HepG2 (cell line): ENCODE results near the gene STK4. TPM values are rescaled to one million over a fixed set of nuclear protein-coding genes. Genes with fewer than 3 reads are reported as not detected.

ENCODE experiments used
- AFF4 ChIP-seq: sonication (generic); formaldehyde crosslinking; IDR thresholded peaks from 2 replicates; pipeline ENCODE4 v1.4.0; 2020; ENCODE audit warnings: missing genetic modification reagents
- FIP1L1 ChIP-seq: fragments of 200-400 bp; formaldehyde crosslinking; IDR thresholded peaks from 2 replicates; pipeline ENCODE4 v1.6.1; 2018; ENCODE audit warnings: low read depth, mild to moderate bottlenecking, low read length, moderate library complexity, borderline replicate concordance; ENCODE audit not compliant: insufficient read depth
- KLF9 ChIP-seq: IDR thresholded peaks from 2 replicates; pipeline ENCODE4 v1.6.1; 2016; ENCODE audit warnings: low read depth
- MIXL1 ChIP-seq: IDR thresholded peaks from 2 replicates; pipeline ENCODE4 v1.6.1; 2016
- MLXIP ChIP-seq: sonication (generic); formaldehyde crosslinking; IDR thresholded peaks from 2 replicates; pipeline ENCODE4 v1.9.0; 2021; ENCODE audit warnings: missing genetic modification reagents, borderline replicate concordance
- PRDM15 ChIP-seq: sonication (generic); formaldehyde crosslinking; IDR thresholded peaks from 2 replicates; pipeline ENCODE4 v1.4.0; 2020; ENCODE audit warnings: missing genetic modification reagents
- STAG1 ChIP-seq: sonication (generic); formaldehyde crosslinking; IDR thresholded peaks from 2 replicates; pipeline ENCODE4 v1.4.0; 2020; ENCODE audit warnings: missing genetic modification reagents
- THAP11 ChIP-seq: IDR thresholded peaks from 2 replicates; pipeline ENCODE4 v1.6.1; 2016; ENCODE audit warnings: missing biosample characterization, missing genetic modification reagents
- ZBTB8A ChIP-seq: sonication (generic); formaldehyde crosslinking; IDR thresholded peaks from 2 replicates; pipeline ENCODE4 v1.4.0; 2020; ENCODE audit warnings: mild to moderate bottlenecking, low read depth, missing genetic modification reagents, borderline replicate concordance
- ZNF275 ChIP-seq: sonication (generic); formaldehyde crosslinking; IDR thresholded peaks from 2 replicates; pipeline ENCODE4 v1.8.0; 2022; ENCODE audit warnings: missing genetic modification reagents, mild to moderate bottlenecking, inconsistent platforms, borderline replicate concordance
- ZNF704 ChIP-seq: sonication (generic); formaldehyde crosslinking; IDR thresholded peaks from 2 replicates; pipeline ENCODE4 v1.8.1; 2023; ENCODE audit warnings: mild to moderate bottlenecking, inconsistent platforms, moderate library complexity, missing genetic modification reagents, borderline replicate concordance
- ZSCAN29 ChIP-seq: sonication (generic); formaldehyde crosslinking; conservative IDR thresholded peaks from 2 replicates; pipeline ENCODE4 v1.4.0; 2020; ENCODE audit warnings: mild to moderate bottlenecking, missing genetic modification reagents
- polyA plus RNA-seq, 8 experiments: library from polyadenylated mRNA; depleted of rRNA in 3 of 8; stranded (reverse) in 7 of 8; unstranded in 1 of 8; fragments of >200 nt; fragmentation: Illumina TruSeq in 4 of 8; extraction: Trizol in 4 of 8; gene quantifications; 2 replicates each; pipeline versions ENCODE4 v1.2.1 to v1.2.3, GENCODE V29; 2011 to 2016; ENCODE audit warnings: low read depth in 4 of 8, missing spikeins in 1 of 8, mixed read lengths in 1 of 8; ENCODE audit not compliant: insufficient read depth in 1 of 8
- total RNA-seq, 5 experiments: library from RNA; depleted of rRNA; stranded (reverse); fragments of >200 nt; fragmentation: Illumina TruSeq; extraction: Trizol; gene quantifications; 2 replicates each; pipeline ENCODE4 v1.2.3, GENCODE V29; 2016; ENCODE audit warnings: low read depth in 1 of 5

STK4 gene
- total and polyA plus RNA-seq, 2 of the 13 experiments (the other 11 are each of a cell fraction or from before 2014, with no cell fraction given): 25.6 to 38.3 TPM

GRCh38 chr20:44960103-44960852 is 6.0 kb upstream of the STK4 start, which contains the start of gene TOMM34 (continued):
- TF ChIP-seq PRDM15 (CRISPR knock-in tag) (peak; percentile 67; the same call in 1 of the 2 replicates), THAP11 (peak; percentile 81), FIP1L1 (0 out of 2 replicates have a peak, but pooled peaks have one; percentile 32), ZBTB8A (CRISPR knock-in tag) (no peak), MIXL1 (CRISPR knock-in tag) (peak; percentile 81), ZSCAN29 (CRISPR knock-in tag) (no peak; the same call in 1 of the 2 replicates), AFF4 (CRISPR knock-in tag) (0 out of 2 replicates have a peak, but pooled peaks have one; percentile 63), ZNF275 (CRISPR knock-in tag) (peak; percentile 69; the same call in 1 of the 2 replicates), KLF9 (CRISPR knock-in tag) (peak; percentile 36; the same call in 1 of the 2 replicates), MLXIP (CRISPR knock-in tag) (0 out of 2 replicates have a peak, but pooled peaks have one; percentile 28), ZNF704 (peak; percentile 96), STAG1 (CRISPR knock-in tag) (0 out of 2 replicates have a peak, but pooled peaks have one; percentile 2)
